ENCODE data around the gene POLD1. TPM values are rescaled to one million over a fixed set of nuclear protein-coding genes. Genes with fewer than 3 reads are reported as not detected.

The POLD1 gene
- total and polyA plus RNA-seq, 2 donors (not counting 3 experiments of a cell fraction or from before 2014, with no cell fraction given), result 40.9 to 63.9 TPM

DNA sequence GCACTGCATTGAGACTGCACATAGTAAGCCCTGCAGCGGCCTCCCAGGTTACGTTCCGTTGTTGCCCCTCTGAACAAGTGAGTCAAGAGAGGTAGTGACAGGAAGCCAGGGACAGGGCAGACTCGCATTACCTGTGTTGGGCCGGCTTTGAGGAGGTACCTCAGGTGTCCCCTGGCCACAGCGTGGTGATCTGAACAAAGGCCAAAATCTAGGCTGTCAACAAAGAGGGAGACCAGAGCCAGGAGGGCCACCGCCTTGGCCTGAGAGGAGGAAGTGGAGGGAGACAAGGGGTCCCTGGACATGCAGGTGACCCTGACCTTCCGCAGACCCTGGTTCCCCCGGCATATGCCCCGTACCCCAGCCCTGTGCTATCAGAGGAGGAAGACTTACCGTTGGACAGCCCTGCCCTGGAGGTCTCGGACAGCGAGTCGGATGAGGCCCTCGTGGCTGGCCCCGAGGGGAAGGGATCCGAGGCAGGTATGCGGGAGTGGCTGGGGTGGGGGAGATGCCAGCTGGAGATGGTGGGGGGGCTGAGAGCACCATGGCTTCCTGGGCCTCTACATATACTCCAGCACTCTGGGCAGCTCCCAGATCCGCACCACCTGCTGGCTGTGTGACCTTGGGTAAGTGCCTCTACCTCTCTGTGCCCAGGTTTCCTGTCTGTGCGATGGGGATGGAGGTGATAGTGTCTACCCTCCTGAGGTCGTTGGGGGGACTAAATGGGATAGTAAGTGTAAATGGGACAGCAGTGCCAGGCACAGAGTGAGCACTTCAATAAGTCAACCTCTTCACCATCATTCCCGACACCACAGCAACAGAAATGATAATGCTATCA is 39.3 kb downstream of the POLD1 start:
- no peak for TF ChIP-seq JUN (IDR thresholded peaks at IDR 0.05; ENCODE audit: borderline replicate concordance, insufficient read depth, insufficient read length, low read depth)
- no peak for TF ChIP-seq FOS (IDR thresholded peaks at IDR 0.05; ENCODE audit: borderline replicate concordance, insufficient read depth, low read length)
- TF ChIP-seq, protein P1, sequence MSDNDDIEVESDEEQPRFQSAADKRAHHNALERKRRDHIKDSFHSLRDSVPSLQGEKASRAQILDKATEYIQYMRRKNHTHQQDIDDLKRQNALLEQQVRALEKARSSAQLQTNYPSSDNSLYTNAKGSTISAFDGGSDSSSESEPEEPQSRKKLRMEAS (IDR thresholded peaks at IDR 0.05; ENCODE audit: insufficient read depth, insufficient read length), result no peak
- FAIRE-seq, result no peak
- BruUV-seq (replicated peaks), result no TSS peak

DNA sequence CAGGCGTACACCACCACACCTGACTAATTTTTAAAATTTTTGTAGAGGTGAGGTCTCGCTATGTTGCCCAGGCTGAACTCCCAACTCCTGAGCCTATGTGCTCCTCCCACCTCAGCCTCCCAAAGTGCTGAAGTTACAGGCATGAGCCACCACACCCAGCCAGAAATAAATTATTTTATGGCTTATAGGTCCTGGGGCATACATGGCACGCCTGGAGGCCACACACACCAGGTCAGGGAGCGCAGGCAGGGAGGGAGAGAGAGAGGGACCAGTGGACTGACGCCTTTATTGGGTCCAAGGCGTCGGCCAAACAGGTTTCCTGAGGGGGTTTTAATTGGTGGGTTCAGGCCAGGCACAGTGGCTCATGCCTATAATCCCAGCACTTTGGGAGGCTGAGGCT is 41.4 kb downstream of the POLD1 start:
- Histone ChIP-seq H3K27me3 (ENCODE audit: control insufficient read depth in 2 of 2, insufficient read depth in 2 of 2, low read length in 2 of 2) (peaks cover 0 to 9% of the 10 kb centered on the region in 2 experiments), H4K20me1 (replicated peaks; ENCODE audit: control insufficient read depth, extremely low read depth, insufficient read depth, low read length) (no peaks in the 10 kb centered on the region), H3K36me3 (ENCODE audit: control insufficient read depth in 2 of 2, extremely low read depth in 1 of 2, insufficient read depth in 2 of 2, low read length in 2 of 2) (no peaks in the 10 kb centered on the region), H3K9me3 (replicated peaks; ENCODE audit: control insufficient read depth, insufficient read depth, low read length) (no peaks in the 10 kb centered on the region), H3K79me2 (ENCODE audit: control insufficient read depth, insufficient read depth, low read length) (no peaks in the 10 kb centered on the region), H3K4me3 (replicated peaks in 1 of 3; ENCODE audit: insufficient read depth in 1 of 3, low read depth in 1 of 3, low read length in 3 of 3) (no peak overlapping the region), H3K4me1 (ENCODE audit: control insufficient read depth, extremely low read depth, insufficient read depth, low read length) (no peaks in the 10 kb centered on the region), H3K4me2 (ENCODE audit: insufficient read depth, low read length) (no peak overlapping the region), H3K9me1 (replicated peaks; ENCODE audit: control insufficient read depth, extremely low read depth, insufficient read depth, low read length) (no peaks in the 10 kb centered on the region), H3K9ac (replicated peaks; ENCODE audit: extremely low read depth, insufficient read depth, low read length) (no peak overlapping the region), H2AFZ (ENCODE audit: low read depth, low read length) (no peak overlapping the region), H3K27ac (ENCODE audit: insufficient read depth, low read depth, low read length) (no peak overlapping the region)
- no TSS peak for BruUV-seq (replicated peaks)
- DNase-seq (ENCODE audit: low read depth, low spot score) (no peak), FAIRE-seq (no peak)
- CTCF ChIA-PET, result interaction anchor here (1.3 to 1.6 kb wide), 4 partner anchors 10 to 57 kb away, joined by 3 to 5 read pairs (median 4); no protein-coding TSS in a partner anchor
- TF ChIP-seq POLR2AphosphoS5 (IDR thresholded peaks at IDR 0.05; ENCODE audit: insufficient read depth, low read depth, low read length), result no peak
- POLR2A ChIA-PET, result no interaction called here
- intact Hi-C loops (cut with micrococcal nuclease) (no loop called here), dilution Hi-C loops (cut with MboI; ENCODE audit: extremely low pct_ligation_motif_present, low sequenced_read_pairs) (no loop called here)

More for the DNA sequence above, 39.3 kb downstream of the POLD1 start:
- Histone ChIP-seq H3K36me3 (ENCODE audit: control insufficient read depth in 2 of 2, extremely low read depth in 1 of 2, insufficient read depth in 2 of 2, low read length in 2 of 2) (no peaks in the 10 kb centered on the region), H3K9me3 (replicated peaks; ENCODE audit: control insufficient read depth, insufficient read depth, low read length) (no peaks in the 10 kb centered on the region), H4K20me1 (replicated peaks; ENCODE audit: control insufficient read depth, extremely low read depth, insufficient read depth, low read length) (no peaks in the 10 kb centered on the region), H3K4me2 (ENCODE audit: insufficient read depth, low read length) (no peak overlapping the region), H3K27ac (ENCODE audit: insufficient read depth, low read depth, low read length) (no peak overlapping the region), H3K4me1 (ENCODE audit: control insufficient read depth, extremely low read depth, insufficient read depth, low read length) (no peaks in the 10 kb centered on the region), H3K4me3 (replicated peaks in 1 of 3; ENCODE audit: insufficient read depth in 1 of 3, low read depth in 1 of 3, low read length in 3 of 3) (no peak overlapping the region), H2AFZ (ENCODE audit: low read depth, low read length) (no peak overlapping the region), H3K79me2 (ENCODE audit: control insufficient read depth, insufficient read depth, low read length) (no peaks in the 10 kb centered on the region), H3K9me1 (replicated peaks; ENCODE audit: control insufficient read depth, extremely low read depth, insufficient read depth, low read length) (no peaks in the 10 kb centered on the region), H3K27me3 (ENCODE audit: control insufficient read depth in 2 of 2, insufficient read depth in 2 of 2, low read length in 2 of 2) (peaks cover 13 to 21% of the 10 kb centered on the region in 2 experiments), H3K9ac (replicated peaks; ENCODE audit: extremely low read depth, insufficient read depth, low read length) (no peak overlapping the region)
- no peak for DNase-seq (ENCODE audit: low read depth, low spot score)
- POLR2A ChIA-PET, result no interaction called here
- intact Hi-C loops (cut with micrococcal nuclease) (no loop called here), dilution Hi-C loops (cut with MboI; ENCODE audit: extremely low pct_ligation_motif_present, low sequenced_read_pairs) (no loop called here)
- CTCF ChIA-PET, result interaction anchor here (1.6 kb wide), 1 partner anchor 55 kb away, joined by 5 read pairs; no protein-coding TSS in a partner anchor
